GM21447 (cell line): ENCODE results near the gene TBC1D17.
"Not testable (repeated sequence)": the region's sequence is repeated elsewhere in the genome, so short reads cannot be mapped to it uniquely, and the experiment has no call there.

Source experiments
- ATAC-seq: cut with Tn5 transposase; IDR thresholded peaks from one replicate; pipeline ENCODE4 v1.9.1; 2021; ENCODE audit not compliant: unreplicated experiment

Gene TBC1D17

GRCh38 chr19:49916839-49917733 is 39.6 kb downstream of the TBC1D17 start:
- no peak for ATAC-seq

- no peak for ATAC-seq
Observed at GRCh38 chr19:49918089-49918488, 40.6 kb downstream of the TBC1D17 start.

- ATAC-seq, result no peak
Observed at GRCh38 chr19:49920624-49921363, 43.3 kb downstream of the TBC1D17 start.

GRCh38 chr19:49921871-49922795 is 44.6 kb downstream of the TBC1D17 start:
- no peak for ATAC-seq

- peak; percentile 33 for ATAC-seq
Observed at GRCh38 chr19:49923055-49924003, 45.8 kb downstream of the TBC1D17 start.

GRCh38 chr19:49924004-49924880 is 46.7 kb downstream of the TBC1D17 start:
- ATAC-seq, result no peak

GRCh38 chr19:49924881-49925210 is 47.3 kb downstream of the TBC1D17 start:
- ATAC-seq, result not testable (repeated sequence)

GRCh38 chr19:49925486-49925885 is 48.0 kb downstream of the TBC1D17 start:
- ATAC-seq, result no peak

- ATAC-seq, result no peak
Observed at GRCh38 chr19:49926515-49926914, 49.0 kb downstream of the TBC1D17 start.

GRCh38 chr19:49927526-49928264 is 50.2 kb downstream of the TBC1D17 start:
- no peak for ATAC-seq

- ATAC-seq, result peak; percentile 30
Observed at GRCh38 chr19:49929121-49929610, 51.7 kb downstream of the TBC1D17 start, which contains the start of the genes ATF5 and NUP62. TSS of gene ATF5 (plus strand) at chr19:49929205. CDS start at chr19:49930851, 1,646 bp downstream. TSS of gene NUP62 (minus strand) at chr19:49929504. CDS start at chr19:49909807, 19,697 bp downstream.

- ATAC-seq, result peak; percentile 50
Observed at GRCh38 chr19:49929611-49930482, 52.3 kb downstream of the TBC1D17 start.

GRCh38 chr19:49930483-49931011 is 53.0 kb downstream of the TBC1D17 start:
- no peak for ATAC-seq

- no peak for ATAC-seq
Observed at GRCh38 chr19:49931293-49932040, 54.0 kb downstream of the TBC1D17 start.

GRCh38 chr19:49932041-49932451 is 54.5 kb downstream of the TBC1D17 start:
- ATAC-seq, result no peak

GRCh38 chr19:49932731-49933131 is 55.2 kb downstream of the TBC1D17 start:
- ATAC-seq, result no peak
